ENCODE measurements around the gene PLXNC1. TPM values are rescaled to one million over a fixed set of nuclear protein-coding genes. Genes with fewer than 3 reads are reported as not detected.

PLXNC1 gene
- total and polyA plus RNA-seq, 4 donors: 1.7 to 70.0 (median 36.3) TPM

DNA sequence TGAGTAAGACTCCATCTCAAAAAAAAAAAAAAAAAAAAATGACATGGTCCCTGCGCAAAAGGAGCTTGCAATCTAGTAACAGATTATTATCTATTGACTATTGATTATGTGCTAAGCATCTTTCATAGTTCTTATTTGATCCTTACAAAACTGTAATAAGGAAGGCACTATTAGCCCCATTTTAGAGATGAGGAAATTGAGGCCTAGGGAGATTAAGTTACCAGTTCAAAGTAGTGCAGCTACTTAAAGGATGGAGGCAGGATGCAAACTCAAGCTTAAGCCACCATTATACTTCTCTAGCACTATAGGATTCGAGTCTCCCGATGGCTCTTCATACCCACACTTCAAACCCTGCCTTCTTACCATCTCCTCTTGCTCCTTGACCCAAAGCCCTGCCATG is 31.3 kb downstream of the PLXNC1 start:
- TF ChIP-seq, protein P1, sequence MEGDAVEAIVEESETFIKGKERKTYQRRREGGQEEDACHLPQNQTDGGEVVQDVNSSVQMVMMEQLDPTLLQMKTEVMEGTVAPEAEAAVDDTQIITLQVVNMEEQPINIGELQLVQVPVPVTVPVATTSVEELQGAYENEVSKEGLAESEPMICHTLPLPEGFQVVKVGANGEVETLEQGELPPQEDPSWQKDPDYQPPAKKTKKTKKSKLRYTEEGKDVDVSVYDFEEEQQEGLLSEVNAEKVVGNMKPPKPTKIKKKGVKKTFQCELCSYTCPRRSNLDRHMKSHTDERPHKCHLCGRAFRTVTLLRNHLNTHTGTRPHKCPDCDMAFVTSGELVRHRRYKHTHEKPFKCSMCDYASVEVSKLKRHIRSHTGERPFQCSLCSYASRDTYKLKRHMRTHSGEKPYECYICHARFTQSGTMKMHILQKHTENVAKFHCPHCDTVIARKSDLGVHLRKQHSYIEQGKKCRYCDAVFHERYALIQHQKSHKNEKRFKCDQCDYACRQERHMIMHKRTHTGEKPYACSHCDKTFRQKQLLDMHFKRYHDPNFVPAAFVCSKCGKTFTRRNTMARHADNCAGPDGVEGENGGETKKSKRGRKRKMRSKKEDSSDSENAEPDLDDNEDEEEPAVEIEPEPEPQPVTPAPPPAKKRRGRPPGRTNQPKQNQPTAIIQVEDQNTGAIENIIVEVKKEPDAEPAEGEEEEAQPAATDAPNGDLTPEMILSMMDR (IDR thresholded peaks at IDR 0.05; ENCODE audit: control extremely low read depth, extremely low read depth): no peak
- no peaks in the 10 kb centered on the region for H3K4me1 ChIP-seq (ENCODE audit: control insufficient read depth in 5 of 5, insufficient read depth in 5 of 5, low read length in 5 of 5)
- no peak for ATAC-seq (ENCODE audit: insufficient read depth, low FRiP score)
- 65 to 100% methylated on average over 3 of the region's 3 CpGs for WGBS, 2 donors
- no peaks in the 10 kb centered on the region for H3K36me3 ChIP-seq (ENCODE audit: control insufficient read depth in 4 of 4, insufficient read depth in 4 of 4, low read length in 4 of 4)
- DNase-seq: no peak
- no peak overlapping the region for H3K27ac ChIP-seq (ENCODE audit: low read depth in 1 of 2, low read length in 1 of 2)
- no peak overlapping the region for H3K4me3 ChIP-seq
- no peaks in the 10 kb centered on the region for H3K9me3 ChIP-seq (ENCODE audit: control insufficient read depth in 4 of 4, insufficient read depth in 3 of 4, low read length in 3 of 4)
- H3K27me3 ChIP-seq (ENCODE audit: control insufficient read depth in 3 of 3, insufficient read depth in 3 of 3, low read length in 2 of 3): peaks cover 0 to 2% (median 0%) of the 10 kb centered on the region in 3 donors
- no peak overlapping the region for H3K9ac ChIP-seq (ENCODE audit: insufficient read depth in 1 of 2, low read length in 2 of 2)

DNA sequence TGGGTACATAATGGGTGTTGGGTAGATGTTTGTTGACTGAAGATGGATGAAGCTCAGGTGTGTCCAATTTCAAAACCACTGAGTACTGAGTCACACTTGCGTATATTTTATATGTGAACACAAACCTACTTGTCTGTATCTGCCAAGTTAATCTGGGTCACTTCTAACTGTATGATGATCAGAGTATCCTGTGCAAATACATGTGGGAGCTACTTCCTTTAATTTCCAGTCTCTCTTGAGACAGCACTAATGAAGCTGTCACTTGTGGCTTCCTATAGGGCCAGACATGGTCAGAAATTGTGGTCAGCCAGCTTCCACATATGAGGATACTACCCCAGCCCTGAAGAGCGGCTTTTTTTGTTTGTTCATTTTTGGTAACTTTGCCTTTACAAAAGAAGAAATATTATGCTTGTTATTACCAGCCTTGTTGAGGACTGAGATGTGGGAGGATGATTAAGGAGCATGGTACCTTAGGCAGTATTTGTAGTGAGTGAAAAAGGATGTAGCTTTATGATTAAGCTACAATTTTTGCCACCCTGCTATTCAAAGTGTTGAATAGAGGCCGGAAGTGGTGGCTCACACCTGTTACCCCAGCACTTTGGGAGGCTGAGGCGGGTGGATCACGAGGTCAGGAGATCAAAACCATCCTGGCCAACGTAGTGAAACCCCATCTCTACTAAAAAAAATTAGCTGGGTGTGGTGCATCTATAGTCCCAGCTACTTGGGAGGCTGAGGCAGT is 32.4 kb downstream of the PLXNC1 start:
- TF ChIP-seq, protein P1 (IDR thresholded peaks at IDR 0.05; ENCODE audit: control extremely low read depth, extremely low read depth): no peak
- no peak overlapping the region for H3K27ac ChIP-seq (ENCODE audit: low read depth in 1 of 2, low read length in 1 of 2)
- no peak for ATAC-seq (ENCODE audit: insufficient read depth, low FRiP score)
- no peak overlapping the region for H3K9ac ChIP-seq (ENCODE audit: insufficient read depth in 1 of 2, low read length in 2 of 2)
- H3K36me3 ChIP-seq (ENCODE audit: control insufficient read depth in 4 of 4, insufficient read depth in 4 of 4, low read length in 4 of 4): no peaks in the 10 kb centered on the region
- 63 to 69% methylated on average over 6 of the region's 6 CpGs for WGBS, 2 donors
- H3K4me1 ChIP-seq (ENCODE audit: control insufficient read depth in 5 of 5, insufficient read depth in 5 of 5, low read length in 5 of 5): no peaks in the 10 kb centered on the region
- no peaks in the 10 kb centered on the region for H3K27me3 ChIP-seq (ENCODE audit: control insufficient read depth in 3 of 3, insufficient read depth in 3 of 3, low read length in 2 of 3)
- no peaks in the 10 kb centered on the region for H3K9me3 ChIP-seq (ENCODE audit: control insufficient read depth in 4 of 4, insufficient read depth in 3 of 4, low read length in 3 of 4)
- no peak for DNase-seq
- no peak overlapping the region for H3K4me3 ChIP-seq

DNA sequence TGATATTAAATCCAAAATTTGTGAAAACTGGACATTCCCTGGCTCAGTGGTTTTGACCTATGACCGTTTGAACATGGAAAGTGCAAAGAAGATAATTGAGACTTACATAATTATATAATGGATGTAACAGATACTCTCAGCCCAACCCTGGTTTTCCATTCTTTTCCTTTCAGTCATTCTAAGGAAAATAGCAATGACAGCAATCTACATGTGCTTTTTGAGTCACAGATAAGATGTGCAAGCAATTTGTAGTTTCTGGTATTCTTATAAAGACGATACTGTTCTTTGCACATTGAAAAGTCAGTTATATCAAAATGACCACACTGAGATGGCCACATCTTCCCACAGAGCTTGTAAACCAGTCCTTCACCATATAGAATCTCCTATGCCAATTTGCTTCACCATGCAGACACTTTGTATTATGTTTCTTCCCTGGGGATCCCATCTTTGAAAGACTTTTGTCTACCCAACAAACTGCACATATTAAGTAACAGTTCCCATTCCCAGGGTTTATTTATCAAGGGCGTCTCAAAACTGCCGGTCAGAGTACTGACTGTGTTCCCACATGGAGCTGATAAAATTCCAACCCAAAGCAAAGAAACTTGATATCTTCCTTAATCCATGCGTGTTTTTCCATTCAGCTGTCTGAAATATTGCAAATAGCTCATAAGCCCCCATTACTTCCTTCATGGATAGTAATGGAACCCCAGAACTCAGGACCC is 34.8 kb downstream of the PLXNC1 start:
- H3K27me3 ChIP-seq (ENCODE audit: control insufficient read depth in 3 of 3, insufficient read depth in 3 of 3, low read length in 2 of 3): peaks cover 0 to 3% (median 0%) of the 10 kb centered on the region in 3 donors
- no peak for DNase-seq
- H3K4me3 ChIP-seq: no peak overlapping the region
- H3K36me3 ChIP-seq (ENCODE audit: control insufficient read depth in 4 of 4, insufficient read depth in 4 of 4, low read length in 4 of 4): no peaks in the 10 kb centered on the region
- H3K9me3 ChIP-seq (ENCODE audit: control insufficient read depth in 4 of 4, insufficient read depth in 3 of 4, low read length in 3 of 4): no peaks in the 10 kb centered on the region
- H3K27ac ChIP-seq (ENCODE audit: low read depth in 1 of 2, low read length in 1 of 2): no peak overlapping the region
- H3K4me1 ChIP-seq (ENCODE audit: control insufficient read depth in 5 of 5, insufficient read depth in 5 of 5, low read length in 5 of 5): no peaks in the 10 kb centered on the region
- TF ChIP-seq, protein P1 (IDR thresholded peaks at IDR 0.05; ENCODE audit: control extremely low read depth, extremely low read depth): no peak
- H3K9ac ChIP-seq (ENCODE audit: insufficient read depth in 1 of 2, low read length in 2 of 2): no peak overlapping the region
- WGBS, 2 donors: 72 to 85% methylated on average over 5 of the region's 5 CpGs
- no peak for ATAC-seq (ENCODE audit: insufficient read depth, low FRiP score)

Measured in lung (tissue), 12 donors.